Stimulated activated naive CD8-positive, alpha-beta T cell treated with anti-CD3 and anti-CD28 coated beads, Interleukin-15, Interleukin-2, amounts not matched to agents 100 ng/mL and 50 ng/mL, for 24 hours (primary cell): ENCODE results near the gene RSAD1.

Experiments
- H3K27ac Mint-ChIP-seq: one replicate; pipeline ENCODE4 v1.8.0; 2021; ENCODE audit warnings: mild to moderate bottlenecking, mixed read lengths
- H3K27me3 Mint-ChIP-seq: one replicate; pipeline ENCODE4 v1.8.0; 2021; ENCODE audit warnings: mixed read lengths
- H3K36me3 Mint-ChIP-seq: one replicate; pipeline ENCODE4 v1.8.0; 2021; ENCODE audit warnings: low read depth, mixed read lengths
- H3K4me1 Mint-ChIP-seq: one replicate; pipeline ENCODE4 v1.8.0; 2021; ENCODE audit warnings: low read depth, mixed read lengths
- H3K4me3 Mint-ChIP-seq: one replicate; pipeline ENCODE4 v1.8.0; 2021; ENCODE audit warnings: mild to moderate bottlenecking, mixed read lengths
- H3K9me3 Mint-ChIP-seq: one replicate; pipeline ENCODE4 v1.8.0; 2021; ENCODE audit warnings: mixed read lengths

RSAD1 gene

GRCh38 chr17:50511058-50511457 lies 32.4 kb downstream of the RSAD1 start:
- Mint-ChIP-seq H3K36me3 (no peaks in the 10 kb centered on the region), H3K4me3 (no peak overlapping the region), H3K27ac (peak overlapping the region; percentile 56), H3K27me3 (no peaks in the 10 kb centered on the region), H3K9me3 (no peaks in the 10 kb centered on the region), H3K4me1 (peaks cover 39% of the 10 kb centered on the region)

DNA sequence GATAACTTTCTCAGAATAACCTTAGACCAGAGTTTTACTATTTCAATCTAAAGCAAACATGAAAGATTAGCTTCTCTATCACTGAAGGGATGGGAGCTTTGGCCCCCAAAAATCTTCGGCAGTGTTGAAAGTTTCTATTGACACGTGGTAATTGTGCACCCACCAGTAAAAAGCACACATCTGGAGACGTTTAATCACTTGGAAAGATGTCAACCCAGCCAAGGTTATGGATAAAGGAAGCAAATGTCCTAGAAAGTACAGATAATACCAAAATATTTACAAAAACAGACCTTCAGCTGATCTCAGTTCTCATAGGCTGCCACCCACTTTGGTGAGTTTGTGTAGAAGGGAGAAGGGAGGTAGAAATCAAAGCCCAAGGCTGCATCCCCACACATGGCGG lies 34.8 kb downstream of the RSAD1 start:
- H3K36me3 Mint-ChIP-seq: no peaks in the 10 kb centered on the region
- no peak overlapping the region for H3K4me3 Mint-ChIP-seq
- no peaks in the 10 kb centered on the region for H3K9me3 Mint-ChIP-seq
- H3K27ac Mint-ChIP-seq: no peak overlapping the region
- peaks cover 34% of the 10 kb centered on the region for H3K4me1 Mint-ChIP-seq
- no peaks in the 10 kb centered on the region for H3K27me3 Mint-ChIP-seq

GRCh38 chr17:50514388-50514787 lies 35.7 kb downstream of the RSAD1 start:
- H3K9me3 Mint-ChIP-seq: no peaks in the 10 kb centered on the region
- H3K27me3 Mint-ChIP-seq: no peaks in the 10 kb centered on the region
- no peaks in the 10 kb centered on the region for H3K36me3 Mint-ChIP-seq
- peaks cover 26% of the 10 kb centered on the region for H3K4me1 Mint-ChIP-seq
- H3K27ac Mint-ChIP-seq: no peak overlapping the region
- H3K4me3 Mint-ChIP-seq: no peak overlapping the region

- H3K36me3 Mint-ChIP-seq: no peaks in the 10 kb centered on the region
- H3K27me3 Mint-ChIP-seq: no peaks in the 10 kb centered on the region
- no peak overlapping the region for H3K4me3 Mint-ChIP-seq
- no peak overlapping the region for H3K27ac Mint-ChIP-seq
- H3K9me3 Mint-ChIP-seq: no peaks in the 10 kb centered on the region
- peaks cover 21% of the 10 kb centered on the region for H3K4me1 Mint-ChIP-seq
These were observed 36.5 kb downstream of the RSAD1 start for GRCh38 chr17:50514936-50515702.

- Mint-ChIP-seq H3K9me3 (no peaks in the 10 kb centered on the region), H3K27me3 (no peaks in the 10 kb centered on the region), H3K27ac (no peak overlapping the region), H3K36me3 (no peaks in the 10 kb centered on the region), H3K4me3 (no peak overlapping the region), H3K4me1 (peaks cover 5% of the 10 kb centered on the region)
These were observed 38.4 kb downstream of the RSAD1 start for GRCh38 chr17:50517011-50517410.

DNA sequence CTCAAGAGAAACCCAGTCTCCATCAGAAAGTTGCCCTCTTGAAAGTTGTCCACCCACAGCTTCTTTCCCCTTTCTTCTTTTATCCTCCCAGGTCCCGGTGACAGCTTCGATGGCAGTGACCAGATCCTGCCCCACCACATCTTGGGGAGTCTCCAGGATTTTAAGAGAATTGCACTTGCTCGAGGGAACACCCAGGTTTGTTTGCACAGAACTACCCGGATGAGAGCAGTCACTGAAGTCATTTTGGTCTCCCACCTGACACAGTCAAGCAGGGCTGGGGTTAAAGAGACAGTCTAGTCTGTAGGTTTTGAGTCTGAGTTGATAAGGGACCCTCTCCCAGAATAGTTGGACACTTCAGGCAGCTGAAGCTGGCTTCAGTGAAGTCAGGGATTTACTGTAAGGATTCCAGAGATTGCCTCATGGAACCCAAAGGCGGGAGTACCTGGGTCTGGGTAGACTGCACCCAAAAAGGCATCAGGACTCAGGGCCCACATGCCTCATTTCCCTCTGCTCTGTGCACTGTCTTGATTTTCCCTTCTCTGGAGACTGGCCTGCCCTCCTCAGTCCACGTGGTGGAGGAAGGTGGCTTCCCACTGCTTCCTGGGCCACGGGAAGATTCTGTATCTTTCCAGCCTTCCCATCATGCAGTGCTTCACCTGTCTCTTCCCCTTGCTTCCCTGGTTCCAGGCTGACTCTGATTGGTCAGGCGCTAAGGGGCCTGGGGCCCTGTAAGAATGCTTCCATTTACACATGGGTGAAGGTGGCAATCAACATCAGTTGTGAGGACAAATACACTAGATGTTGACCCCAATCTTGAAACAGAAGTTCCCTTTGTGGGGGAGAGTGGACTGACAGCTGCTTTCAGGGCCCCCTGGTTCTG lies 39.1 kb downstream of the RSAD1 start:
- no peaks in the 10 kb centered on the region for H3K27me3 Mint-ChIP-seq
- H3K4me1 Mint-ChIP-seq: no peaks in the 10 kb centered on the region
- no peaks in the 10 kb centered on the region for H3K36me3 Mint-ChIP-seq
- H3K4me3 Mint-ChIP-seq: no peak overlapping the region
- H3K27ac Mint-ChIP-seq: no peak overlapping the region
- no peaks in the 10 kb centered on the region for H3K9me3 Mint-ChIP-seq

- no peaks in the 10 kb centered on the region for H3K27me3 Mint-ChIP-seq
- no peak overlapping the region for H3K27ac Mint-ChIP-seq
- no peaks in the 10 kb centered on the region for H3K36me3 Mint-ChIP-seq
- H3K4me1 Mint-ChIP-seq: no peaks in the 10 kb centered on the region
- no peaks in the 10 kb centered on the region for H3K9me3 Mint-ChIP-seq
- H3K4me3 Mint-ChIP-seq: no peak overlapping the region
These were observed 39.8 kb downstream of the RSAD1 start for GRCh38 chr17:50518384-50519023.

DNA sequence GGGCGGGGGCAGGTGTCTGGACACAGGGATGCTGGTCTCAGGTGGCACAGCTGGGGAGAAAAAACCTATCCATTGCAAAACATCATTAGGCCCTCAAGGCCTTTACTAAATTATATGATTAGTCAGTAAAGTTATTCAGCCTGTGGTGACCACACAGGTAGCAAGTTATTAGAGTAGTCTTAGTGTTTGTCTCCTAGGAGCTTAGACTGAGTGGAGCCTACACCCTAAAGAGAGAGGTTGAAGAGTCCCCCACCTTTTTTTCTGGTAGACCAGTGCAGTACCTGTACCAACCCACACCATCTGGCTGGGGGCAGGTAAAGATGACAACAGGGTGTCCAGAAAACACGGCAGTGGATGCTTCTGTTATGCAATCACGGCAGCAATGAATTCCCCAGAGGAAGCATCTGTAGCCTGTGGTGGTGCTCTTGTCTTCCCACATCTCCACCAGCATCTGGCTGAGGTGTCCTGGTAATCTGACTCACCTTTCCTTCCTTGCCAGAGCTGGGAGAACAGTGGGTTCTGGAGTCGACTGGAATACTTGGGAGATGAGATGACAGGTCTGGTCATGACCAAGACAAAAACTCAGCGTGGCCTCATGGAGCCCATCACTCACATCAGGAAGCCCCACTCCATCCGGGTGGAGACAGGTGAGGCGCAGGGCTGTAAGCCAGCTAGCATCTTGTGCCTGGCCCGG lies 40.6 kb downstream of the RSAD1 start:
- no peak overlapping the region for H3K27ac Mint-ChIP-seq
- H3K36me3 Mint-ChIP-seq: no peaks in the 10 kb centered on the region
- H3K4me1 Mint-ChIP-seq: no peaks in the 10 kb centered on the region
- H3K27me3 Mint-ChIP-seq: no peaks in the 10 kb centered on the region
- no peak overlapping the region for H3K4me3 Mint-ChIP-seq
- no peaks in the 10 kb centered on the region for H3K9me3 Mint-ChIP-seq

- Mint-ChIP-seq H3K36me3 (no peaks in the 10 kb centered on the region), H3K27ac (no peak overlapping the region), H3K4me3 (no peak overlapping the region), H3K9me3 (no peaks in the 10 kb centered on the region), H3K27me3 (no peaks in the 10 kb centered on the region), H3K4me1 (no peaks in the 10 kb centered on the region)
These were observed 41.8 kb downstream of the RSAD1 start for GRCh38 chr17:50520483-50520882.

DNA sequence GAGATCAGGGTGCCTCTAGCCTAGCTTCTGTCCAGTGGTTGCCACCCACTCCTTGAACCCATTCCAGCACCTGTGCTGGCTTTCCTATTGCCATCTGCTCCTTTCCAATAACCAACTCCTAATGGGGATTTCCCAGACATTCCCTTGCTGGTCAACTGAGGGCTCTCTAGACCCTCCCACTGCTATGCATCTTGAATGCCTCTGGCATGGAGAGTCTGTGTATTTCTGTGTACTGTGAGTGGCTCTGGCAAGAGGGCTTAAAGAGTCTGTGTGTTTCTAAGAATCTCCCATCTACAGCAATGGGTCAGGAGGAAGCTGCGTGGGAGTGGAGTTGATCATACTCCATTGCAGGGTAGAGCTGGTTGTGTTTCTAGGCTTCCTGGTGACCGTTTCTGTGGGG lies 42.9 kb downstream of the RSAD1 start:
- no peak overlapping the region for H3K4me3 Mint-ChIP-seq
- H3K36me3 Mint-ChIP-seq: no peaks in the 10 kb centered on the region
- no peaks in the 10 kb centered on the region for H3K27me3 Mint-ChIP-seq
- no peaks in the 10 kb centered on the region for H3K4me1 Mint-ChIP-seq
- H3K27ac Mint-ChIP-seq: no peak overlapping the region
- no peaks in the 10 kb centered on the region for H3K9me3 Mint-ChIP-seq

DNA sequence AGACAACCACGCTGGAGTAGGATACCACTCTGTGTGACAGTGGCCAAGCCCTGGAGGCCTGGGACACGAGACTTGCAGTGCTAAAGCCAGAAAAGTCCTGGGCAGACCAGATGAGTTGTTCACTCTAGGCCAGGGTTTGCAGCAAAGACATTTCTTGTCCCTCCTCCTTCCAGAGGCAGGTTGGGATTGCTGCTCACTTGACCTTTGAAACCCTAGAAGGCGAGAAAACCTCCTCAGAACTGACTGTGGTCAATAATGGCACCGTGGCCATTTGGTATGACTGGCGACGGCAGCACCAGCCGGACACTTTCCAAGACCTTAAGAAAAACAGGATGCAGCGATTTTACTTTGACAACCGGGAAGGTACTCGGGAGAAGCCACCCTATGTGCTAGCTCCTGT lies 44.1 kb downstream of the RSAD1 start:
- Mint-ChIP-seq H3K27me3 (no peaks in the 10 kb centered on the region), H3K4me3 (no peak overlapping the region), H3K9me3 (no peaks in the 10 kb centered on the region), H3K36me3 (no peaks in the 10 kb centered on the region), H3K27ac (no peak overlapping the region), H3K4me1 (no peaks in the 10 kb centered on the region)

GRCh38 chr17:50523208-50523607 lies 44.5 kb downstream of the RSAD1 start:
- Mint-ChIP-seq H3K36me3 (no peaks in the 10 kb centered on the region), H3K9me3 (no peaks in the 10 kb centered on the region), H3K4me1 (no peaks in the 10 kb centered on the region), H3K27ac (no peak overlapping the region), H3K4me3 (no peak overlapping the region), H3K27me3 (no peaks in the 10 kb centered on the region)

- H3K27me3 Mint-ChIP-seq: peaks cover 9% of the 10 kb centered on the region
- H3K9me3 Mint-ChIP-seq: no peaks in the 10 kb centered on the region
- H3K4me1 Mint-ChIP-seq: no peaks in the 10 kb centered on the region
- H3K4me3 Mint-ChIP-seq: no peak overlapping the region
- no peaks in the 10 kb centered on the region for H3K36me3 Mint-ChIP-seq
- H3K27ac Mint-ChIP-seq: no peak overlapping the region
These were observed 46.2 kb downstream of the RSAD1 start for GRCh38 chr17:50524838-50525237.

DNA sequence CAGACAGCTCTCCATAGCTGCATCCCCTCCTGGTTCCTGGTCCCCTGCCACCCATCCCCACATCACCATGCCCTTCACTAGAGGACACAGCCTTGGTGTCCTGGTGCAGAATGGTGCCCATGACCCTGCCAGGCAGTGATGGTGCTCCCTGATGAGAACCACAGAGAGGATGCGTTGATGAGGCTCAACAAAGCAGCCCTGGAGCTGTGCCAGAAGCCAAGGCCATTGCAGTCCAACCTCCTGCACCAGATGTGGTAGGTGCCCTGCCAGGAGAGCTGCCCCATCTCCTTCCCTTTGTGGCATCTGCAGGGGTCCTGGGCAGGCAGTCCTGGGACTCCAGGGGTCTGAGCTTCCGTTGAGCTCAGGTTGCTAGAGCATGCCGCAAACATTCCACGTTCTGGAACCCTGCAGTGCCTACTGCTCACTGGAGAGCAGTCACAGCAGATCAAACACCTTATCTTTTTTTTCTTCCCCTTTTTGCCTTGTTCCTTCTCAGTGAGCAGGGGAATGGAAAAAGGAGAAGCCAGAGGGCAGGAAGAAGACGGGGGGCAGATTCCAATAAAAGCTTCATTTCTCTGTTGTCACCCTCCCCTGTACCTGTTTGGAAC lies 48.6 kb downstream of the RSAD1 start:
- Mint-ChIP-seq H3K4me1 (no peaks in the 10 kb centered on the region), H3K27ac (no peak overlapping the region)

More for the DNA sequence above, 48.6 kb downstream of the RSAD1 start:
- Mint-ChIP-seq H3K36me3 (no peaks in the 10 kb centered on the region), H3K9me3 (no peaks in the 10 kb centered on the region), H3K27me3 (peaks cover 33% of the 10 kb centered on the region), H3K4me3 (no peak overlapping the region)
